GM23338 (cell line): ENCODE data around the gene GPHN.

Experiments
- EZH2 ChIP-seq: fragments of 200-600 bp; sonication (generic); IDR thresholded peaks from one replicate; pipeline ENCODE4 v1.8.0; 2017; ENCODE audit warnings: antibody characterized with exemption, mild to moderate bottlenecking, low read depth; ENCODE audit not compliant: unreplicated experiment
- EZH2phosphoT487 ChIP-seq: fragments of 200-600 bp; sonication (generic); IDR thresholded peaks from one replicate; pipeline ENCODE4 v1.8.1; 2018; ENCODE audit warnings: antibody characterized with exemption; ENCODE audit not compliant: unreplicated experiment
- JUNB ChIP-seq: IDR thresholded peaks from one replicate; pipeline ENCODE4 v1.6.1; 2016; ENCODE audit warnings: antibody characterized with exemption; ENCODE audit not compliant: unreplicated experiment
- POLR2AphosphoS5 ChIP-seq: IDR thresholded peaks from 2 replicates; pipeline ENCODE4 v1.6.1; 2016; ENCODE audit warnings: antibody characterized with exemption, low read depth
- TF ChIP-seq, protein P1 (sequence below), 2 experiments: fragments of 200-600 bp in 1 of 2; sonication (generic) in 1 of 2; conservative IDR thresholded peaks; 2 replicates each; pipeline versions ENCODE4 v1.5.1 to v1.6.1; 2016 to 2017; ENCODE audit warnings: antibody characterized with exemption in 2 of 2, low read depth in 2 of 2, mild to moderate bottlenecking in 2 of 2, moderate library complexity in 1 of 2
- TF ChIP-seq, protein P2 (sequence below): IDR thresholded peaks from one replicate; pipeline ENCODE4 v1.6.1; 2018; ENCODE audit warnings: antibody characterized with exemption; ENCODE audit not compliant: unreplicated experiment

DNA sequence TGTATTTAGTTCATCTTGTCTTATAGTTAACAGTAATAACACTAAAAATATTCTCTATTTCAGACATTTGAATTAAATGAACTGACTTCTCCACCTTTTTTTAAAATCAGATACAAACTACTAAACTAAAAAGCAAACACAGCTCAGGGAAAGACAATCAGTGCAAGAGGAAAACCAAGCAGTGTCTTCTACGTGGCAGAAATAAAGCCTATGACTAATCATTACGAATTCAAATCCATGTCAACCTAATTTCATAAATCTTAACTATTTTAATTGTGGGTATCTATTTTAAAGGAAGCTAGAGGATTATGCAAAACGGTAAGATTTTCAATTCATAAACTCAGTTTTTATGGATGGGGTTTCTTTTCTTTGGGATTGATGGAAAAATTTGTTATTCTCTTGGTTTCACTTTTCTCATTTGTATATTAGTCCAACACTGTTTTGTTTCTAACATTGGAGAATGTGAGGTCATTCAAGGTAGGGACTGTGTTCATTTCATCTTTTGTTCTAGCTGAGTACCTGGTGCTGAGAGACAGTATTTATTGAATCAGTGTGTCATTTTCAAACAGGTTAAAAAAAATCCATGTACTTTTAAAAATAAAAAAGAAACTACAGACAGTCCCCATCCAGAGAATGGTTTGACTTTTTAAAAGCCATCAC lies 720.5 kb downstream of the GPHN start:
- TF ChIP-seq, protein P1, sequence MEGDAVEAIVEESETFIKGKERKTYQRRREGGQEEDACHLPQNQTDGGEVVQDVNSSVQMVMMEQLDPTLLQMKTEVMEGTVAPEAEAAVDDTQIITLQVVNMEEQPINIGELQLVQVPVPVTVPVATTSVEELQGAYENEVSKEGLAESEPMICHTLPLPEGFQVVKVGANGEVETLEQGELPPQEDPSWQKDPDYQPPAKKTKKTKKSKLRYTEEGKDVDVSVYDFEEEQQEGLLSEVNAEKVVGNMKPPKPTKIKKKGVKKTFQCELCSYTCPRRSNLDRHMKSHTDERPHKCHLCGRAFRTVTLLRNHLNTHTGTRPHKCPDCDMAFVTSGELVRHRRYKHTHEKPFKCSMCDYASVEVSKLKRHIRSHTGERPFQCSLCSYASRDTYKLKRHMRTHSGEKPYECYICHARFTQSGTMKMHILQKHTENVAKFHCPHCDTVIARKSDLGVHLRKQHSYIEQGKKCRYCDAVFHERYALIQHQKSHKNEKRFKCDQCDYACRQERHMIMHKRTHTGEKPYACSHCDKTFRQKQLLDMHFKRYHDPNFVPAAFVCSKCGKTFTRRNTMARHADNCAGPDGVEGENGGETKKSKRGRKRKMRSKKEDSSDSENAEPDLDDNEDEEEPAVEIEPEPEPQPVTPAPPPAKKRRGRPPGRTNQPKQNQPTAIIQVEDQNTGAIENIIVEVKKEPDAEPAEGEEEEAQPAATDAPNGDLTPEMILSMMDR (conservative IDR thresholded peaks at IDR 0.05; ENCODE audit: low read depth in 2 of 2): no peak
- no peak for TF ChIP-seq EZH2phosphoT487
- TF ChIP-seq, protein P2, sequence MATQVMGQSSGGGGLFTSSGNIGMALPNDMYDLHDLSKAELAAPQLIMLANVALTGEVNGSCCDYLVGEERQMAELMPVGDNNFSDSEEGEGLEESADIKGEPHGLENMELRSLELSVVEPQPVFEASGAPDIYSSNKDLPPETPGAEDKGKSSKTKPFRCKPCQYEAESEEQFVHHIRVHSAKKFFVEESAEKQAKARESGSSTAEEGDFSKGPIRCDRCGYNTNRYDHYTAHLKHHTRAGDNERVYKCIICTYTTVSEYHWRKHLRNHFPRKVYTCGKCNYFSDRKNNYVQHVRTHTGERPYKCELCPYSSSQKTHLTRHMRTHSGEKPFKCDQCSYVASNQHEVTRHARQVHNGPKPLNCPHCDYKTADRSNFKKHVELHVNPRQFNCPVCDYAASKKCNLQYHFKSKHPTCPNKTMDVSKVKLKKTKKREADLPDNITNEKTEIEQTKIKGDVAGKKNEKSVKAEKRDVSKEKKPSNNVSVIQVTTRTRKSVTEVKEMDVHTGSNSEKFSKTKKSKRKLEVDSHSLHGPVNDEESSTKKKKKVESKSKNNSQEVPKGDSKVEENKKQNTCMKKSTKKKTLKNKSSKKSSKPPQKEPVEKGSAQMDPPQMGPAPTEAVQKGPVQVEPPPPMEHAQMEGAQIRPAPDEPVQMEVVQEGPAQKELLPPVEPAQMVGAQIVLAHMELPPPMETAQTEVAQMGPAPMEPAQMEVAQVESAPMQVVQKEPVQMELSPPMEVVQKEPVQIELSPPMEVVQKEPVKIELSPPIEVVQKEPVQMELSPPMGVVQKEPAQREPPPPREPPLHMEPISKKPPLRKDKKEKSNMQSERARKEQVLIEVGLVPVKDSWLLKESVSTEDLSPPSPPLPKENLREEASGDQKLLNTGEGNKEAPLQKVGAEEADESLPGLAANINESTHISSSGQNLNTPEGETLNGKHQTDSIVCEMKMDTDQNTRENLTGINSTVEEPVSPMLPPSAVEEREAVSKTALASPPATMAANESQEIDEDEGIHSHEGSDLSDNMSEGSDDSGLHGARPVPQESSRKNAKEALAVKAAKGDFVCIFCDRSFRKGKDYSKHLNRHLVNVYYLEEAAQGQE: no peak
- TF ChIP-seq JUNB: no peak
- TF ChIP-seq EZH2: no peak
- TF ChIP-seq POLR2AphosphoS5: no peak
